ENCODE data around the gene SYCE1.
"Not testable (repeated sequence)": the region's sequence is repeated elsewhere in the genome, so short reads cannot be mapped to it uniquely, and the experiment has no call there.

SYCE1 gene, protein sequence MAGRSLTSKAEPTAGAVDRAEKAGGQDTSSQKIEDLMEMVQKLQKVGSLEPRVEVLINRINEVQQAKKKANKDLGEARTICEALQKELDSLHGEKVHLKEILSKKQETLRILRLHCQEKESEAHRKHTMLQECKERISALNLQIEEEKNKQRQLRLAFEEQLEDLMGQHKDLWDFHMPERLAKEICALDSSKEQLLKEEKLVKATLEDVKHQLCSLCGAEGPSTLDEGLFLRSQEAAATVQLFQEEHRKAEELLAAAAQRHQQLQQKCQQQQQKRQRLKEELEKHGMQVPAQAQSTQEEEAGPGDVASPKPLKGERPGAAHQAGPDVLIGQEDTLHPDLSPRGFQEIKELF

DNA sequence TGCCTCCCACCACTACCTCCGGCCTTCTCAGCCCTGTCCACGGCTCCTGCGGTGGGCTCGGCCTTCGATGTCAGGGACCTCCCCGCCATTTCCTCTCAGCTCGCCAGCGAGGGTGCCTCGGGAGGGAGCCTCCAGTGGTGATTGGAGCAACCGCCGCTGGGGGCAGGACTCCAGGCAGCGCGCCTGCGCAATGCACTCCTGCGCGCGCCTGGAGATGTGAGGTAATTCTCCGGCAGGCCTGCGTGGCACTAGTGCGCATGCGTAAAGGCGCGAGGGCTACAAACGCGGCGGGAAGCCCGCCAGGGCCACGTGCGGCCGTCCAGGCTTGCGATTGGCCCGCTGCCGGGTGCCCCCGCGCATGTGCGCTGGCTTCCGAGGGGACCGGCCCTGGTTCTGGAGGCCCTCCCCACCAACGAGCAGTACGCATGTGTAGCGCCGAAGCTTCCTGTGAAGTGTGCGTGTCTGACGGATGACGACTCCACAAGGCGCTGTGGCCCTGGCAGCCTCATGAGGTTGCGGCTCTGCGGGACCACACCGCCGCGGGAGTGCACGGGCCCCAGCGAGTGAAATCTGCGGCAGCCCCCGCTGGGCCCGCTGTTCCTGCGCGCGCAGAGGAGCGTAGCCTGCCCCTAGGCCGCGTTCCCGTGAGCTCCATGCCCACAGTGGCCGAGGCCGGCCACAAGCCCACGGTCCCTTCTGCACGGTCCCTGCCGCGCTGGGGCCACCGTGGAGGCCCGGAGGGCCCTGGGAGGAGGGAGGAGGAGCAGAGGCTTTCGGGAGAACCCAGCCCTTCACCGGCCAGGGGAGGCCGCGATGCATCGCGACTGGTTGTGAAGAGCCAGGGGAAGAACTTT, at the start of gene SYCE1:
SYCE1 (minus strand) TSS at position 143 of the 854 bp plus-strand sequence; CDS start at position 89, 54 bp downstream.
- DNase-seq (ENCODE audit: low read depth), result no peak

DNA sequence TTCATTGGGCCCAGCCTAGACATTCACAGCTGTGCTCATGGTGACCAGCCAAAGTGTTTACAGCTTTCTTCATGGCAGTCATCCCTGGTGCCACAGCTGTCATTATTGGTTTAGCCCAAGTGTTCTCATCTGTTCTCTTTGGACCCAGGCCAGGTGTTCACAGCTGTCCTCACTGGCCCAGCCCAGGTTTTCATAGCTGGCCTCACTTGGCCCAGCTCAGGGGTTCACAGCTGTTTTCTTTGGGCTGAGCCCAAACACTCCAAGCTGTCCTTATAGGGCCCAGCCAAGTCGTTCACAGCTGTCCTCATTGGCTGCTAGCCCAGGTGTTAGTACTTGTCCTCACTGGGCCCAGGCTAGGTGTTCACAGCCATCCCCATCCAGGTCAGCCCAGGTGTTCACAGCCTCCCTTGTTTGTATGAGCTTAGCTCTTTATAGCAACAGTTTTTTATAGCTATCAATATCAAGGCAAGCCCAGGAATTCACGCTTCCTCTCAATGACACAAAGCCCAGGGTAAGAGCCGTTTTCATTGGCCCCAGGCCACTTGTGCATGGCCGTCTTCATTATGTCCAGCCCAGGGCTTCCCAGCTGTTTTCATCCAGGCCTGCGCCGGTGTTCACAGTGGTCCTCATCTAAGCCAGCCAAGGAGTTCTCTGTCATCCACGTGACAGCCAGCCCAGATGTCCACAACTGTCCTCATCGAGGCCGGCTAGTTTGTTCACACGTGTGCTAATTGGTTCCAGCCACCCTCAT, 49.6 kb upstream of the SYCE1 start:
- no peak for DNase-seq (ENCODE audit: low read depth)

DNA sequence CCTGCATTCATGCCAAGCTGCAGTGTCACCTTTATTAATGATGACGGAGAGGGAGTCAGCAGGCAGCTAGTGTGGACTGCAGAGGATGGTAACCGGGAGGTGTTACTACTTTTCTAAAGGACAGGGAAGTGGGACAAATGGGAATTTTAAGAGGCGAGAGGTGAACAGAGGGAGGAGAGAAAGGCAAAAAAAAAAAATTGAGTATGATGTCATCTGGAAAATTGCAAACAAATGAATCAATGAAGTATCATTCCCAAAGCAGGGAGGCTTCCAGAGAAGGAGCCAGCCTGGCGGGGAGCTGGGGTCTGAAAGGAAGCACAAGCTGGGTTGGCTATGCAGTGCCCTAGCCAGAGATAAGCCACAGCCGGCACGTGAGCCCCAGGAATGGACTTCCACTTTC, 48.3 kb upstream of the SYCE1 start:
- DNase-seq (ENCODE audit: low read depth), result no peak

DNA sequence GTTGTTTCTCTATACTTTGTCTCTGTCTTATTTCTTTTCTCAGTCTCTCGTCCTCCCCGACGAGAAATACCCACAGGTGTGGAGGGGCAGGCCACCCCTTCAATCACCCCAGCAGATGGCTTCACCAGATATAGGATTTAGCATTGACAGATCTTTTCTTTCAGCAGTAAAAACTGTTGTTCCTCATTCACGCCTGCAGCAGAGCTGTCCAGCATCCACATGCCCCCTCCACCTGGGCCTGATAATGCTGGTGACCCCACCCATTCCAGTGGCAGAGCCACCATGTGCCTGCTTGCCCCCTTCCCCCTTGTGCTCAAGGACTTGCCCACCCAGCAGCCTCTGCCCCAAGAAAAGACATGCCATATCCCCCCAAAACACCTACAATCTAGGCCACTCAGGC, 45.7 kb upstream of the SYCE1 start:
- no peak for DNase-seq (ENCODE audit: low read depth)

DNA sequence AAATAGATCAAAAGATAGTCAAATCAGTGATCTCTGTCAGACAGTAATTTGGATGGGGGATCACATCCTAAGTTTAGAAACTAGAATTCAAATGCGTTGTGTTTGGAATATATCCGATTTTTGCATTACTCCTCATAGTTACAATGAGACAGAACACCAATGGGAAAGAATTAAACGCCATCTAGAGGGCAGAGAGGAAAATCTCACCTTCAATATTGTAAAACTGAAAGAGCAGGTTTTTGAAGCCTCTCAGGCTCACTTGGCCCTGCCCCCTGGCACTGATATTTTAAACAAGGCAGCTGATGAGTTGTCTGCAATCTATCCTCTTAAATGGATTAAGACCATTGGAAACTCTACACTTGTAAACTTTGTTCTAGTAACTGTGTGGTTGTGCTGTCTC, 43.5 kb upstream of the SYCE1 start:
- no peak for DNase-seq (ENCODE audit: low read depth)

DNA sequence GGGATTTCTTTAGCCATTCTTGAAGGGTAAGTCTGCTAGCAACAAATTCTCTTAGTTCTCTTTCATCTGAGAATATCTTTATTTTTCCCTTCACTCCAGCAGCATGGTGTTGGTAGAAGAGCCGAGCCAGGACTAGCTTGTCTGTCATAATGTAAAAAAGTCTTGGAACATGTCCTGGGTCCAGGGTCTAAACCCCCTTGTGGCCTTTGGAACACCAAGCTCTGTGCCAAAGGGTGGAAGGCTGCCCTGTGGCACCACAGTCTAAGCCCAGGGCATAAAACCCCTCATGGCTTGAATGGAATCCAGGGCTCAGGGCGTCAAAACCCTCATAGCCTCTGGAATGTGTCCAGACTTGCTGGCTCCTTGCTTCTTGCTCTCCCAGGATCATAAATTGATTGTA, 38.1 kb upstream of the SYCE1 start:
- DNase-seq (ENCODE audit: low read depth), result not testable (repeated sequence)

DNA sequence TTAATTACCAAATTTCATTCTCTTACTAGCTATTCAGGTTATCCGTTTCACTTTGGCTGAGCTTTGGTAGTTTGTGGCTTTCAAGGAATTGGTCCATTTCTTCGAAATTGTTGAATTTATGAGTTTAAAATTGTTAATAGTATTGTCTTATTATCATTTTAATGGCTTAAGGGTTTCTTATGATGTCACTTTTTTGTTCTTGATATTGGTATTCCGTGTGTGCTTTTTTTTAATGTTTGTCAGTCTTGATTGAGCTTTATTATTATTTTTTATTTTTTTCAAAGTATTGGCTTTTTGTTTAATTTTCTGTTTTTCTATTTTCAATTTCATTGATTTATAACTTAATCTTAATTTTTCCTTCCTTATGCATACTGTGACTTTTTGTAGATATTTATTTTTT, 35.3 kb upstream of the SYCE1 start:
- no peak for DNase-seq (ENCODE audit: low read depth)

DNA sequence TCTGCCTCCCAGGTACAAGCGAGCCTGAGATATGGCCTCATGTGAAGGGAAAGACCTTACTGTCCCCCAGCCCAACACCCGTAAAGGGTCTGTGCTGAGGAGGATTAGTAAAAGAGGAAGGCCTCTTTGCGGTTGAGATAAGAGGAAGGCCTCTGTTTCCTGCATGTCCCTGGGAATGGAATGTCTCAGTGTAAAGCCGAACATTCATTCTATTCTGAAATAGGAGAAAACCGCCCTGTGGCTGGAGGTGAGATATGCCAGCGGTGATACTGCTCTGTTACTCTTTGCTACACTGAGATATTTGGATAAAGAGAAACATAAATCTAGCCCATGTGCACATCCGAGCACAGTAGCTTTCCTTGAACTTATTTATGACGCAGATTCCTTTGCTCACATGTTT, 34.5 kb upstream of the SYCE1 start:
- not testable (repeated sequence) for DNase-seq (ENCODE audit: low read depth)

DNA sequence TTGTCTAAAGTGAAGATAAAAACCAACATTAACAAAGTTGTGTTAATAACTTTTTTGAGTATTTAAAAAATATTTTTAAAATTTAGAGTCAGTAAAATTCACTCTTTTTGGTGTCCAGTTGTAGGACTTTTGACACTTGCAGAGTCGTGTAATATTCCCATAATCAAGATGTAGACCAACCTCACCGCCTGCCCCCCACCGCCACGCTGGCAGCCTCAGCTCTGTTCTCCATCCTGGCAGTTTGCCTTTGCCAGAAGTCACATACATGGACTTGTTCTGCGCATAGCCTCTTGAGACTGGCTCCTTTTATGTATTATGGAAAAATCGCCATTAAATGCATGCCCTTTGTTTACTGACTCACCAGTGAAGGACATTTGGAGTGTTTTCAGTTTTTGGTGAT, 27.3 kb upstream of the SYCE1 start:
- no peak for DNase-seq (ENCODE audit: low read depth)

DNA sequence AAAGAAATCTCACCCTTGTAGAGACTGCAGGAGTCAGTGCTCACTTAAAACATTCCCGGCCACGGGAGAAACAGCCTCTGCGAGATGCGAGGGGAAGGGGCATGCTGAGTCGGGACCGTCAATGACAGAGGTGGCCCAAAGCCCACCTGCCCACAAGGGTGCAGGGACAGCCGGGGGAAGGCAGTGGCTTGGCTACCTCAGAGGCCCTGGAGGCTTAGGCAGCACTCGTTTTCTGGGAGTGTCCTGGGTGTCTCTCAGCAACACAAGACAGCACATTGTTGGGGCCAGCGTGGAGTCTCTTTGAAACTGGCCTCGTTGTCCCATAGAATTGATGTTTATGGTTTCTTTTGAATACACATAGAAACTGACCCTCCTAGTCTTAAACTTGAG, 25.6 kb upstream of the SYCE1 start:
- no peak for DNase-seq (ENCODE audit: low read depth)

DNA sequence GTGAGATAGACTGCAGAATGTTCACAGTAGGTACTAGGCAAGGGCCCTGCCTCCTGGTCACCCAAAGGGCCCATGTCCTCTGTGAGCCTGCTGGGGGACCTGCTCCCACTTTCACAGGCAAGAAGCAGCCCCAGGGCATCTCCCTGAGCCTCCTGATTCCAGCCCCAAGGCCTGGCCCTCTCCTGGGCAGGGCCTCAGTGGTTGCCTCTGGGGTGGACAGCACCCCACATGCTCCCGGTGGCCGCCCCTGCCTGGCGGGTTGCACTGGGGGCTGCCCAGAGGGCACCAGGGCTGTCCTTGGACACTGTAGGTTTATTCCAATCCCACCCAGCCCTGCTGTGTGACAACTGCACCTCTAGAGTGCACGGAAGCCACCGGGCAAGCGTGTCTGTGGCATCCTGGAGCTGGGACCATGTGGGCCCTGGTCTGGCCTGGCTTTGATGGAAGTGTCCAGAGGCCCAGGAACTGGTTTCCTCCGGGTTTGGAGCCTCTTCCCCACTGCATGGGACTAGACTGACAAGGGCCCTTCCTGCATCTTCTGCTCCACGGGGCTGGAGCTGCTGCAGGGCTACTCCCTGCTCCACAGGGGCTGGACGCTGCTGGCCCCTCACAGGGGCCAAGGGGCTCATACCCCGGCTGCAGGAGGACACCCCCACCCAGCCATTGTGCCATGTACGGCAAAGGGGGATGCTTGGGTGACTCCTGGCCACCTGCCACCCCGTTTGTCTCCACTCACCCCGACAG, 25.0 kb upstream of the SYCE1 start:
- no peak for DNase-seq (ENCODE audit: low read depth)

DNA sequence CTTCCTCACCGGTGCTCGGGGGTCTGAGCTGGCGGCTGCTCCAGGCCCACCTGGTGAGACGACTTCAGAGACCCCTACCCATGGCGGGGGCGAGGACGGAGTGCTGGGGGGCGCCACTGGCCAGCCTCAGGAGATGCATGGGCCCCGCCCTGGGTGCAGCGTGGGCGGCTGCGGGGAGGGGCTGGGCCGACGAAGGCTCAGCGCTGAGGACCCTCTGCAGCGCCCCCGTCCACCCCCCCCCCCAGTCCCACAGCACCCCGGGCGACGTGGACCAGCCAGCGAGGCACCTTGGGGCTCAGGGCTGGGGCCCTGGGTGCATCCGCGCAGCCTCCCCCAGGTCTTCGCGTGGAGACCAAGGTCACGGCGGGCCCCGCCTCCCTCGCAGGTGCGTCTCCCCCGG, 11.7 kb upstream of the SYCE1 start:
- not testable (repeated sequence) for DNase-seq (ENCODE audit: low read depth)

DNA sequence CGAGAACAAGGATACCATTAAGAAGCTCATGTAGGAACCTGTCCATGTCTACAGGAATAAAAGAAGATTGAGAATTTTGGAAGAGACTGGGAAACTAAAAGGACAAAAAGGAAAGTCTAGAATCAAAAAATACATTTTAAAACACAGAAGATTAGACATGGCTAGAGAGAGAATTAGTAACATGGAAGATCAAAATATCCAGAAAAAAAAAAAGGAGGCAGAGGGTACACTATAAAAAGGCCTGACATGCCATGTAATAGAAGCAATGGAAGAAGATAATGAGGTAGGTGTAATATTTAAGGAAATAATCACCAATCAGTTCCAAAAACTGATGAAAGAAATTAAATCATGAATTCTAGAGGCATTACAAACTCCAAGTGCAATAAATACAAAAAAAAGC, 8.1 kb upstream of the SYCE1 start:
- not testable (repeated sequence) for DNase-seq (ENCODE audit: low read depth)

DNA sequence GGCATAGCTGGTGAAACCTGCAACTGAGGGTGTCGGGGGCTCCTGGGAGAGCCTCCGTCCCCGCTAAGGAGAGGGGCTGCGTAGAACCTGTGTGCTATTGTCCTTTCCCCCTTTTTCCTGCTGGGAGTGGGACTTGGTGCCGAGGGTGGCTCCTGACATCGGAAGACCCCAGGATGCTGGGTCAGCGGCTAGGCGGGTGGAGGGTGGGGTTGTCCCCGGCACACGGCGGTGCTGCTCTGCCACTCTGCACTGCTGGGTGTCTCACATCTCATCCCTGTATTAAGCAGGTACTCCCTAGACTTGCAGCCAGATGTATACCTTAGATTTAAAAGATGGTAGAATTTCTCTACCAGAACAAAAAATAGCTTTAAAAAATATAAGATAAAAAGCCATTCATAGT, 6.7 kb upstream of the SYCE1 start:
- DNase-seq (ENCODE audit: low read depth), result not testable (repeated sequence)

DNA sequence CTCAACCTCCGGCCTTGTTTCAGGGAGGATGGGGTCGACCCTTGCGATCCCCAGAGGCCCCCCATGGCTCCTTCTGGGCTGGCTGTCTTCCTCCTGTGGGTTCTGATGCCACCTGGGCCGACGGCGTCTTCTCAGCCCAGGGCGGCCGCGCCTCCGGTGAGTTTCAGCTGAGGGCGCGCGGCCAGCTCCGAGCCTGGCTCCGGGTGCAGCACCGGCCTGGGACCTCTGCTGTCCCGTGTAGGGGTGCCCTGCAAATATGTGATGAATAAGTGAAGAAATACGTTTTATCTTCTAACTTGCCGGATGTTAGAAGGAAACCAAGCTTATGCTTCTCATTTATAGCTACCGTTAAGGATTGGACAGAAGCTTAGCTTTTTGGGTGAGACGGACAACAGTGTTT, 4.4 kb upstream of the SYCE1 start:
- not testable (repeated sequence) for DNase-seq (ENCODE audit: low read depth)

DNA sequence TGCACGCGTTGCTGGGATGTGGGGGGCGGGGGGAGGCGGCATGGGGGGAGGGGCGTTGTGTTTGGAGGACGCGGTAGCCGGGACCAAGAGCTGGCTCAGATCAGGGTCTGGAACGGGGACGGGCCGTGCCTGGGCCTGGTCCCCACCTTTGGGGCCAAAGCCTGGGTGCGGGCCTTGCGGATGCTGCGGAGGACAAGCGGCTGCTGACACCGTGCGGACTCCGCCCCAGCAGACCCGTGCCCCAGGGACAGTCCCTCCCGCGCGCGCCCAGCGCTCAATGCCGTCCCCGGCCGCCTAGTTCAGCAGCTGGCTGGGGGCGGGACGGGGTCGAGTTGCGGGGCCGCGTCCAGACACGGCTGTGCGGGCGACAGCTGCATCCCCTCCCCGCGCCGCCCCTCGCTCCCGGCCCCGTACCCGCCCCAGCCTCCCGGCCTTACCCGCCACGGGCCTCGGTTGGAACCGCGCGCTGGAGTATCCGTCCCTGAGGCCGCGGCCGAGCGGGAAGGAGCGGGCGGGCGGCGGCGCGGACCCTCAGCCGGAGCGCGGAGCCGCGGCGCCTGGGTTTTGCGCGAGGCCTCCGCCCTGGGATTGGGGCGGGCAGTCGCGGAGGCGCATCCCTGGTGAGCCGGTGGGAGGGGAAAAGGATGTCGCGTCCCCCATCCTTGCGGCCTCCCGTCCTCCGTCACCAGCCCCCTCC, 3.6 kb upstream of the SYCE1 start:
- DNase-seq (ENCODE audit: low read depth), result not testable (repeated sequence)

DNA sequence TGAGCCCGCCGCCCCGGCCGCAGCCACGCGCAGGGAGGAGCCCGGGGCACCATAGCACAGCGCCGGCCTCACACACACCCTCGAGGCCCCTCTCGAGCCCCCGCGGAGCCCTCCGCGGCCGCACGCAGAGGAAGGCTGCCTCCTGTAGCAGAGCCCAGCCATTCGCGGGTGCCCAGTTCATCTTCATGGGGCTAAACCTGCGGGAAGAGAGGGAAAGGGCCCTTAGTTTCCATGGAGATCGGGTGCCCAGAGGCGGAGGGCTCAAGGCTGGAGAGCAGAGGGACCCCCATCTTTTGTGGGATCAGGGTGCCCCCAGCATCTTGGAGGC, 2.9 kb upstream of the SYCE1 start:
- DNase-seq (ENCODE audit: low read depth), result no peak

DNA sequence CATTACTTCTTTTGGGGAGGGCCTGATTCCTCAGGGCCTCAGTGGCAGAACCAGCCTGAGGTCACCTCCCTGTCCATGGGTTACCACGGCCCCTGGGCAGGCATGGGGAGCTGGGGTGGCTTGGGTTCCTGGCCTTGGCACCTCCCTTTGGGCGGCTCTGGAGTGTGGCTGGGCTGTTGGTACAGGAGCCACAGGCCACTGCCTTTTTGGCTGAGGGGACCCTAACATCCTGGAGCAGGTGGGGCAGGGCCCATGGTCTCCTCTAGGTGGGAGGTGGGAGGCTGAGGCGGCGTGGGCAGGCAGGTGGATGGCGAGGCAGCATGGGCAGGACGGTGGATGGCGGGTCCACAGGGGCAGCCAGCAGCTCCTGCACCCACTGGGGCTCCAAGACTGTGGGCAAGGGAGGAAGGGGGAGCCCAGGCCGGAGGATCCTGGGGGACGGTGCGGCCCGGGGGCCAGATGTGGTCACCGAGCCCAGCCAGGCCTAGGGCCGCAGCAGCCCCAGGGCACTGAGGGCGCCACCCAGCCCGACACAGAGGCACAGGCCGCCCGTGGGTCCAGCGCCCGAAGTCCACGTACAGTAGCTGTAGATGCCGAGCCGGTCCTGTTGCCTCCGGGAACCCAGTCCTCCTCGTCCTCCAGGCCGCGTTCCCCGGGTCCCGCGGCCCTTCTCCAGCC, 2.4 kb upstream of the SYCE1 start:
- DNase-seq (ENCODE audit: low read depth), result no peak

DNA sequence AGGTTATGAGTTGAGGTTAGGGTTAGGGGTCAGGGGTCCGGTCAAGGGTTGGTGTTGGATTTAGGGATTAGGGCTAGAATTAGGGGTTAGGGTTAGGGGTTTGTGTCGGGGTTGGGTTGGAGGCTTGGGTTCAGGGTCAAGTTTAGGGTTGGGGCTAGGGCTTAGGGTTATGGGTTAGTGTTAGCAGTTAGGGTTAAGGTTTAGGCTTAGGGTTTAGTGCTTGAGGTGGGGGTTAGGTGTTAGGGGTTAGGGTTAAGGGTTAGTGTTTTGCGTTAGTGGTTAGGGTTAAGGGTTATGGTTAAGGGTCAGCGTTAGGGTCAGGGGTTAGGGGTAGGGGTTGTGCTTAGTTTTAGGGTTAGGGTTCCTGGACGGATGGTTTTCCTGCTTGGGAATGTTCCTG, 1.7 kb upstream of the SYCE1 start:
- DNase-seq (ENCODE audit: low read depth), result no peak

DNA sequence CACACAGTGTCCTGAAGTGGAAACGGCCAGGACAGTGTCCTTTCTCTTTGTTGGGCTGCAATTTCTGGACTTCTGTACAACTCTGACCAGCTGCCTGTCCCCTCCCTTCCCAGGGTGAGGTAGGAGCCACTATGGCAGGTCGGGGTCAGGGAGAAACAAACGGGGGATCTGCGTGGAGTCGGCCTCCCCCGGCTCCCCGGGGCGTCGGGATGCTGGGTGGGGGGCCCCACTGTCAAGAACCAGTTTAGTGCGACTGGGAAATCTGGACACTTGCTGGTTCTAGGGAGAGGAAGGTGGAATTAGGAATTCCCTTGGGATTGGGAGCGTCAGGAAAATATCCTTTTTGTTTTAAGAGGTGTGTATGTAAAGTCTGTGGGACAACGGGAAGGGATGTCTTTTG, 567 bp downstream of the SYCE1 start:
- DNase-seq (ENCODE audit: low read depth), result no peak

DNA sequence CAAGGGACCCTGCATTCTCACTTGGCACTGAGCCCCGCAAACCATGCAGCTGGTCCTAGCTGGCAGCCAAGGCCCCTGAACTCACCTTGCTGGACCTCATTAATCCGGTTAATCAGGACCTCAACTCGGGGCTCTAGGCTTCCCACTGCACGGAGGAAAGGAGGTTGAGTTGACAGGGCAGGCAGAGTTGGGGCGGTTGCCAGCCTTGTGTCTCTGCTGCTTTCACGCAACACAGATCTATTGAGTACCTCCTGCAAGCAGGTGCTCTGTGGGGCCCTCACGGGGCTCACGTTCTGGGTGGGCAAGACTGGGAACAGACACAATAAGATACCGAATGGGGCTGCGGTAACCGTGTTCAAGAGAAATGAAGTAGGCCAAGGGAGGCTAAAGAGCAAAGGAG, 6.2 kb downstream of the SYCE1 start:
- DNase-seq (ENCODE audit: low read depth), result no peak

Data from stimulated activated CD8-positive, alpha-beta memory T cell treated with anti-CD3 and anti-CD28 coated beads, Interleukin-7, amount 100 ng/mL, for 24 hours (primary cell).